H1 (cell line): ENCODE data around the gene CACNB4. TPM values are rescaled to one million over a fixed set of nuclear protein-coding genes. Genes with fewer than 3 reads are reported as not detected.

Experiments
- BCL11A ChIP-seq, 2 experiments: IDR thresholded peaks; one replicate each; pipeline ENCODE4 v1.6.1; 2011; ENCODE audit warnings: low read depth in 2 of 2, low read length in 2 of 2, mild to moderate bottlenecking in 2 of 2
- BRCA1 ChIP-seq: IDR thresholded peaks from 2 replicates; pipeline ENCODE4 v1.6.1; 2012; ENCODE audit warnings: low read depth, low read length, improper control_type of control experiment
- CTBP2 ChIP-seq: IDR thresholded peaks from 2 replicates; pipeline ENCODE4 v1.7.0; 2011; ENCODE audit warnings: borderline replicate concordance, mild to moderate bottlenecking, moderate library complexity, mixed read lengths, low read length; ENCODE audit not compliant: insufficient read depth, insufficient read length
- KDM4A ChIP-seq: IDR thresholded peaks from one replicate; pipeline ENCODE4 v1.7.1; 2012; ENCODE audit warnings: low read depth, mild to moderate bottlenecking, moderate library complexity, low read length, inconsistent platforms; ENCODE audit not compliant: severe bottlenecking
- KDM5A ChIP-seq: fragments of 200-600 bp; IDR thresholded peaks from 2 replicates; pipeline ENCODE4 v1.7.1; 2012; ENCODE audit warnings: mild to moderate bottlenecking, low read length, inconsistent platforms, mixed read lengths
- NRF1 ChIP-seq: IDR thresholded peaks from 2 replicates; pipeline ENCODE4 v1.6.1; 2011; ENCODE audit warnings: mild to moderate bottlenecking, low read depth, low read length, improper control_type of control experiment
- RNF2 ChIP-seq: fragments of 200-900, 300-1000 bp; sonication (generic); IDR thresholded peaks from 2 replicates; pipeline ENCODE4 v1.7.1; 2016; ENCODE audit warnings: borderline replicate concordance, low read depth, mild to moderate bottlenecking, antibody characterized with exemption, low read length; ENCODE audit not compliant: poor library complexity, severe bottlenecking; ENCODE audit errors: missing control alignments
- polyA plus RNA-seq, 7 experiments: library from polyadenylated mRNA; depleted of rRNA in 3 of 7; stranded (reverse) in 5 of 7; unstranded in 2 of 7; fragments of >200 nt in 5 of 7; fragments of 200-250 nt in 2 of 7; gene quantifications; 1 replicate in 5 of 7; 2 replicates in 1 of 7; 4 replicates in 1 of 7; pipeline versions ENCODE4 v1.2.1 to v1.2.3, GENCODE V29; 2011 to 2013; ENCODE audit warnings: missing spikeins in 2 of 7, mixed read lengths in 2 of 7
- total RNA-seq: library from RNA; stranded (reverse); fragmentation: NEBNext Ultra II Directional; extraction: Animal tissue kit (Norgen Biotek cat#: 25700); gene quantifications from 2 replicates; pipeline ENCODE4 v1.2.1, GENCODE V29; 2021
- TF ChIP-seq, protein P1 (sequence below): fragments of 300-600 bp; sonication (generic); IDR thresholded peaks from 2 replicates; pipeline ENCODE4 v1.7.1; 2012; ENCODE audit warnings: low read length, moderate library complexity, mild to moderate bottlenecking, inconsistent platforms; ENCODE audit not compliant: insufficient replicate concordance
- TF ChIP-seq, protein P2 (sequence below): IDR thresholded peaks from 2 replicates; pipeline ENCODE4 v1.6.1; 2012; ENCODE audit warnings: inconsistent platforms
- TF ChIP-seq, protein P3 (sequence below): IDR thresholded peaks from 2 replicates; pipeline ENCODE4 v1.6.1; 2011; ENCODE audit warnings: low read depth, mild to moderate bottlenecking, low read length; ENCODE audit not compliant: insufficient read depth

CACNB4 gene
- total and polyA plus RNA-seq, 2 of the 8 experiments (the other 6 are each of a cell fraction or from before 2014, with no cell fraction given) = 2.0 to 4.0 TPM

GRCh38 chr2:152120430-152120829 lies 21.6 kb upstream of the CACNB4 start (continued):
- TF ChIP-seq, protein P1, sequence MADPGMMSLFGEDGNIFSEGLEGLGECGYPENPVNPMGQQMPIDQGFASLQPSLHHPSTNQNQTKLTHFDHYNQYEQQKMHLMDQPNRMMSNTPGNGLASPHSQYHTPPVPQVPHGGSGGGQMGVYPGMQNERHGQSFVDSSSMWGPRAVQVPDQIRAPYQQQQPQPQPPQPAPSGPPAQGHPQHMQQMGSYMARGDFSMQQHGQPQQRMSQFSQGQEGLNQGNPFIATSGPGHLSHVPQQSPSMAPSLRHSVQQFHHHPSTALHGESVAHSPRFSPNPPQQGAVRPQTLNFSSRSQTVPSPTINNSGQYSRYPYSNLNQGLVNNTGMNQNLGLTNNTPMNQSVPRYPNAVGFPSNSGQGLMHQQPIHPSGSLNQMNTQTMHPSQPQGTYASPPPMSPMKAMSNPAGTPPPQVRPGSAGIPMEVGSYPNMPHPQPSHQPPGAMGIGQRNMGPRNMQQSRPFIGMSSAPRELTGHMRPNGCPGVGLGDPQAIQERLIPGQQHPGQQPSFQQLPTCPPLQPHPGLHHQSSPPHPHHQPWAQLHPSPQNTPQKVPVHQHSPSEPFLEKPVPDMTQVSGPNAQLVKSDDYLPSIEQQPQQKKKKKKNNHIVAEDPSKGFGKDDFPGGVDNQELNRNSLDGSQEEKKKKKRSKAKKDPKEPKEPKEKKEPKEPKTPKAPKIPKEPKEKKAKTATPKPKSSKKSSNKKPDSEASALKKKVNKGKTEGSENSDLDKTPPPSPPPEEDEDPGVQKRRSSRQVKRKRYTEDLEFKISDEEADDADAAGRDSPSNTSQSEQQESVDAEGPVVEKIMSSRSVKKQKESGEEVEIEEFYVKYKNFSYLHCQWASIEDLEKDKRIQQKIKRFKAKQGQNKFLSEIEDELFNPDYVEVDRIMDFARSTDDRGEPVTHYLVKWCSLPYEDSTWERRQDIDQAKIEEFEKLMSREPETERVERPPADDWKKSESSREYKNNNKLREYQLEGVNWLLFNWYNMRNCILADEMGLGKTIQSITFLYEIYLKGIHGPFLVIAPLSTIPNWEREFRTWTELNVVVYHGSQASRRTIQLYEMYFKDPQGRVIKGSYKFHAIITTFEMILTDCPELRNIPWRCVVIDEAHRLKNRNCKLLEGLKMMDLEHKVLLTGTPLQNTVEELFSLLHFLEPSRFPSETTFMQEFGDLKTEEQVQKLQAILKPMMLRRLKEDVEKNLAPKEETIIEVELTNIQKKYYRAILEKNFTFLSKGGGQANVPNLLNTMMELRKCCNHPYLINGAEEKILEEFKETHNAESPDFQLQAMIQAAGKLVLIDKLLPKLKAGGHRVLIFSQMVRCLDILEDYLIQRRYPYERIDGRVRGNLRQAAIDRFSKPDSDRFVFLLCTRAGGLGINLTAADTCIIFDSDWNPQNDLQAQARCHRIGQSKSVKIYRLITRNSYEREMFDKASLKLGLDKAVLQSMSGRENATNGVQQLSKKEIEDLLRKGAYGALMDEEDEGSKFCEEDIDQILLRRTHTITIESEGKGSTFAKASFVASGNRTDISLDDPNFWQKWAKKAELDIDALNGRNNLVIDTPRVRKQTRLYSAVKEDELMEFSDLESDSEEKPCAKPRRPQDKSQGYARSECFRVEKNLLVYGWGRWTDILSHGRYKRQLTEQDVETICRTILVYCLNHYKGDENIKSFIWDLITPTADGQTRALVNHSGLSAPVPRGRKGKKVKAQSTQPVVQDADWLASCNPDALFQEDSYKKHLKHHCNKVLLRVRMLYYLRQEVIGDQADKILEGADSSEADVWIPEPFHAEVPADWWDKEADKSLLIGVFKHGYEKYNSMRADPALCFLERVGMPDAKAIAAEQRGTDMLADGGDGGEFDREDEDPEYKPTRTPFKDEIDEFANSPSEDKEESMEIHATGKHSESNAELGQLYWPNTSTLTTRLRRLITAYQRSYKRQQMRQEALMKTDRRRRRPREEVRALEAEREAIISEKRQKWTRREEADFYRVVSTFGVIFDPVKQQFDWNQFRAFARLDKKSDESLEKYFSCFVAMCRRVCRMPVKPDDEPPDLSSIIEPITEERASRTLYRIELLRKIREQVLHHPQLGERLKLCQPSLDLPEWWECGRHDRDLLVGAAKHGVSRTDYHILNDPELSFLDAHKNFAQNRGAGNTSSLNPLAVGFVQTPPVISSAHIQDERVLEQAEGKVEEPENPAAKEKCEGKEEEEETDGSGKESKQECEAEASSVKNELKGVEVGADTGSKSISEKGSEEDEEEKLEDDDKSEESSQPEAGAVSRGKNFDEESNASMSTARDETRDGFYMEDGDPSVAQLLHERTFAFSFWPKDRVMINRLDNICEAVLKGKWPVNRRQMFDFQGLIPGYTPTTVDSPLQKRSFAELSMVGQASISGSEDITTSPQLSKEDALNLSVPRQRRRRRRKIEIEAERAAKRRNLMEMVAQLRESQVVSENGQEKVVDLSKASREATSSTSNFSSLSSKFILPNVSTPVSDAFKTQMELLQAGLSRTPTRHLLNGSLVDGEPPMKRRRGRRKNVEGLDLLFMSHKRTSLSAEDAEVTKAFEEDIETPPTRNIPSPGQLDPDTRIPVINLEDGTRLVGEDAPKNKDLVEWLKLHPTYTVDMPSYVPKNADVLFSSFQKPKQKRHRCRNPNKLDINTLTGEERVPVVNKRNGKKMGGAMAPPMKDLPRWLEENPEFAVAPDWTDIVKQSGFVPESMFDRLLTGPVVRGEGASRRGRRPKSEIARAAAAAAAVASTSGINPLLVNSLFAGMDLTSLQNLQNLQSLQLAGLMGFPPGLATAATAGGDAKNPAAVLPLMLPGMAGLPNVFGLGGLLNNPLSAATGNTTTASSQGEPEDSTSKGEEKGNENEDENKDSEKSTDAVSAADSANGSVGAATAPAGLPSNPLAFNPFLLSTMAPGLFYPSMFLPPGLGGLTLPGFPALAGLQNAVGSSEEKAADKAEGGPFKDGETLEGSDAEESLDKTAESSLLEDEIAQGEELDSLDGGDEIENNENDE = no peak
- TF ChIP-seq BCL11A (IDR thresholded peaks at IDR 0.05; ENCODE audit: low read depth in 2 of 2, low read length in 2 of 2) = no peak
- TF ChIP-seq BRCA1 = no peak
- TF ChIP-seq KDM5A = no peak
- no peak for TF ChIP-seq RNF2
- TF ChIP-seq CTBP2 = no peak
- TF ChIP-seq KDM4A = no peak
- TF ChIP-seq, protein P2, sequence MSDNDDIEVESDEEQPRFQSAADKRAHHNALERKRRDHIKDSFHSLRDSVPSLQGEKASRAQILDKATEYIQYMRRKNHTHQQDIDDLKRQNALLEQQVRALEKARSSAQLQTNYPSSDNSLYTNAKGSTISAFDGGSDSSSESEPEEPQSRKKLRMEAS = no peak
- TF ChIP-seq NRF1 = no peak
- TF ChIP-seq, protein P3, sequence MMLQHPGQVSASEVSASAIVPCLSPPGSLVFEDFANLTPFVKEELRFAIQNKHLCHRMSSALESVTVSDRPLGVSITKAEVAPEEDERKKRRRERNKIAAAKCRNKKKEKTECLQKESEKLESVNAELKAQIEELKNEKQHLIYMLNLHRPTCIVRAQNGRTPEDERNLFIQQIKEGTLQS = no peak
